Measurements from ENCODE around the gene CHST9.

DNA sequence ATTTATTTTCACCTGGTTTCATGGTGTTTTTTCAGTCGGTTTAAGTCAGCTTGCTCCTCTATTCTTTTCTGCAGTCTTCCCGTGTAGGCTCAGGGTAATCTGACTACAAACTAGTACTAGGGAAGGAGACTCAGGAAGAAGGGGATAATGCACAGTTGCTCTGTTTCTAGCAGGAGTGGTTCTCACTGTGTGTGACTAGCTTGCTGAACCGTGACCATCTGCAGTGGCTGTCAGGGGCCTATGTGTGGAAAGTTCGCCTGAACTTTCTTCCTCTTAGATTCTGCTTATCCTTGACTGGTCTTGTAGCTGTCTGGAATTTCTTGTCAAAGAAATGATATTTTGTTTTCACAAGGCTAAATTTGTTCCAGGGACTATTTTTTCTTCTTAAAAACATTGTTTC, 273.3 kb downstream of the CHST9 start:
- TF ChIP-seq, protein P1, sequence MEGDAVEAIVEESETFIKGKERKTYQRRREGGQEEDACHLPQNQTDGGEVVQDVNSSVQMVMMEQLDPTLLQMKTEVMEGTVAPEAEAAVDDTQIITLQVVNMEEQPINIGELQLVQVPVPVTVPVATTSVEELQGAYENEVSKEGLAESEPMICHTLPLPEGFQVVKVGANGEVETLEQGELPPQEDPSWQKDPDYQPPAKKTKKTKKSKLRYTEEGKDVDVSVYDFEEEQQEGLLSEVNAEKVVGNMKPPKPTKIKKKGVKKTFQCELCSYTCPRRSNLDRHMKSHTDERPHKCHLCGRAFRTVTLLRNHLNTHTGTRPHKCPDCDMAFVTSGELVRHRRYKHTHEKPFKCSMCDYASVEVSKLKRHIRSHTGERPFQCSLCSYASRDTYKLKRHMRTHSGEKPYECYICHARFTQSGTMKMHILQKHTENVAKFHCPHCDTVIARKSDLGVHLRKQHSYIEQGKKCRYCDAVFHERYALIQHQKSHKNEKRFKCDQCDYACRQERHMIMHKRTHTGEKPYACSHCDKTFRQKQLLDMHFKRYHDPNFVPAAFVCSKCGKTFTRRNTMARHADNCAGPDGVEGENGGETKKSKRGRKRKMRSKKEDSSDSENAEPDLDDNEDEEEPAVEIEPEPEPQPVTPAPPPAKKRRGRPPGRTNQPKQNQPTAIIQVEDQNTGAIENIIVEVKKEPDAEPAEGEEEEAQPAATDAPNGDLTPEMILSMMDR (IDR thresholded peaks at IDR 0.05): no peak
- no peak for TF ChIP-seq POLR2A (IDR thresholded peaks at IDR 0.05)

All from adrenal gland (tissue), 5 donors.